DMS114 treated with DMSO at 0.1 percent for 48 hours (cell line): ENCODE data around the gene TMEM53.
A peak's percentile ranks its signal among the peaks of the same experiment; 100 is the strongest.

Experiments used
- DNase-seq: peaks from one replicate; lab custom pipeline; 2025; ENCODE audit not compliant: unreplicated experiment; lab: John Stamatoyannopoulos, UW

The TMEM53 gene

DNA sequence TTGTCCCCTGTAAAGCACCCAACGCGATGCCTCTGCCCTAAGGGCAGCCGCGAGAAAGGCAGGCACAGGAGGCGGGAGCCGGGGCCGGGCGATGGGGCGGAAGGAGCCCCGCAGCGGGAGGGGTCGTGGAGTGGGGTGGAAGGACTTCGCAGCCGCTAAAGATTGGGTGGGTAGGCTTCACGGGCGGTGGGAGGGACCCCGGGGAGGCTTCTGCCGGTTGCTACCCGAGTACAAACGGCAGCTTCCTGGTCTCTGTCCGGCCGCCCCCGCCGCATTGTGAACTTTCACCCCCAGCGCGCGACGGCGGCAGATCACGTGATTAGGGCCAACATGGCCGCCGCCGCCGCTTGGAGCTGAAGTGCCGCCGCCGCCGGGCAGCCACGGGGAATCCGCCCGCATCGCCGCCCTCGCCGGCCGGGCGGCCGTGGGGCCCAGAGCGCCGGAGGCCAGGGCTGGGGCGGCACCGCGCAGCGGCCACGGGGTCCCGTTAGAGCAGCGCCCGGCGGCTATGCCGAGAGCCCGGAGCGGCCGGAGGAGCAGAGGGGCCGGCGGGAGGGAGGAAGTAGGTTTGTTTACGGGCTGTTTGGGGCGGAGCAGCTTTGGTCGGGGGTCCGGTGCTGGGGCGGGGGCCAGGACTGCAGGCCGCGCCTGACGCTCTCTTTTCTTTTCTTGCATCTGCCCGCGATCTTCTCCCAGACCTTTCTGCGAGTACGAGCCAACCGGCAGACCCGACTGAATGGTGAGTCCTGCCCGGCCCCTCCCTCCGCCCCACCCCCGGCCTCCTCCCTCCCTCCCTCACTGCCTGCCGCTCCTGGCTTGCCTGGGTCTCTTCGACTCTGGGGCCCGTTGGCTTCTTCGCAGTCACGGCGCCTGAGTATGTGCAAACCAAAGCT is 42.4 kb downstream of the TMEM53 start:
- peak; percentile 64 for DNase-seq

DNA sequence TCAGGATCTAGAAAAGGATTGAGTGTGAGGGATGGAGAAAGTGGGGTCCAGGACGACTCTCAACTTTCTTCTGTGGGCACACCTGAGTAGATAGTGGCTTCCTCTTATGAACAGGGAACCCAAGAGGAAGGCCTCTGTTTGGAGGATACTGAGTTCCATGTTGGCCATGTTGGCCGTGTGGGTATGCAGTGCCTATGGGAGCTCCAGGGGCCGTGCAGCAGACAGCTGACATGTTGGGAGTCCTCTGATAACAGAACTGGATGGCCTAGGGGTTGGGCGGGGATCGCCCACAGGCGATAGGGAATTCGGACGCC is 43.0 kb downstream of the TMEM53 start:
- no peak for DNase-seq

- no peak for DNase-seq
These were observed 44.2 kb downstream of the TMEM53 start for GRCh38 chr1:44630116-44630515.

DNA sequence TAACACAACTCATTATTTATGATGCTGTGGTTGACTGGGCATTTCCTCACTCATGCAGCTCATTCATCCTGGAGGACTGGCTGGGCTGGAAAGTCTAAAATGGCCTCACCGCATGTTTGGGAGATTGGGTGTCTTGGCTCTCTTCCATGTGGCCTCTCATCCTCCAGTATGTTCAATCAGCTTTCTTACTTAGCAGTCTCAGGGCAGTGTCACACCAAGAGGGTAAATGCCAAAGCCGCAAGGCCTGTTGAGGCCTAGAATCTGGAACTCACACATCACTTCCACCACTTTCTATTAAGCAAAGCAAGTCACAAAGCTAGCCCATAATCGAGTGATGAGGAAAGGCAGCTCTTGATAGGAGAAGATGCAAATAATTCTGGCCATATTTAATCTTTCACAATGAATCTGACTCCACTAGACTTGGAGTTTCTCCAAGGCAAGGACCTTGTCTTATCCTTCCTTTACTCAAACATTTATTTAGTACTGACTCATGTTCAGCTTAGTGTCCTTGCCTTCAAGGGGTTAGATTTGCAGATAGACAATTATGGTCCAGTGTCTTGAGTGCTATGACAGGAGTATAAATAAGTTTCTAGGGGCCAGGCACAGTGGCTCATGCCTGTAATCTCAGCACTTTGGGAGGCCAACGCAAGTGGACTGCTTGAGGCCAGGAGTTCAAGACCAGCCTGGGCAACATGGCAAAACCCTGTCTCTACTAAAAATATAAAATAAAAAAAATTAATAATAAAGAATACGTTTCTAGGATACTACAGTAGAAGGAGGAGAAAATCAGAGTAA is 45.1 kb downstream of the TMEM53 start:
- DNase-seq: no peak

DNA sequence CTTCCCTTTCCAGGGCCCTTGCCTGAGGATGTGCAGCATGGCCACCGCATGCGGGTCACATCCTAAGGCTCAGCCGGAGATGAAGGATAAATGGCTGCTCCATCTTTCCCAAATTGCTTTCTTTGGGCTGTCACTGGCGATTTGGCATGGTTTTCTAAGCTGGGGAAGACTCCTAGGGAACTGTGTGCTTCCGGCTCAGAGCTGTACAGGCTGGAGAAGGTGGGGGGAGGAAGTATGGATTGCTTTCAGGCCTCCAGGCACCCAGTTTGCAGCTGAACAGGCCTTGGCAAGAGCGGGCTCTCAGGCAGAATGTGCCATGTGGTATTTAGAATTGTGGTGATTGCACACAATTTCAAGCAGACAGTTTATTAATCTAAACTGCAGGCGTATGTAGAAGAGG is 48.9 kb downstream of the TMEM53 start:
- DNase-seq: no peak

DNA sequence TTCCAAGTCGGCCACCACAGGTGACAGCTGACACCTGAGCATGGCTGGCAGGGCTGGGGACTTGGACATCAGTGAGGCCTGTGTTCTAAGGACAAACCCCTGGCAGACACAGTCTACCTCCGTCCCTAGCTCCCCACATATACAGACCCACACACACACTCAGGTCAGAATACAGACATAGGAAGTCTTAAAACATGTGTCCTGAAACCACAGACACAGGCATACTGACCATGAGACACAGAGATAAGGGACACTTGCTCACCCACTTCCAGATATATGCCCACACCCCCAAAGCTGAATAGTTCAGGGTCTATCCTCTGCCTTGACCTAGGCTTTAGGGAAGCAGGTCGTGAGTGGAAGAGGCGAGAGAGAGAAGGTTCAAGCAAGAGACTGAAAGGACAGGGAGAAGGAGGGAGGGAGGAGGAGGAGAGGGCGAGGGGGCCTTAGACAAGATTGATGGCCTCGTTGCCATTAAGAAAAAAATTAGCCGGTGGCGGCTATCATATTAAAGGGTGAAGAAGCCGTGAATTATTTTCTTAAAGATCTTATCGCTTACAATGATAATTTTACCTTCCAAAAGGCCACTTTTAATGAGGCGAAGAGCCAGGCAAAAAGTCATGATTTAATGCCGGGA is 49.9 kb downstream of the TMEM53 start:
- DNase-seq: no peak

DNA sequence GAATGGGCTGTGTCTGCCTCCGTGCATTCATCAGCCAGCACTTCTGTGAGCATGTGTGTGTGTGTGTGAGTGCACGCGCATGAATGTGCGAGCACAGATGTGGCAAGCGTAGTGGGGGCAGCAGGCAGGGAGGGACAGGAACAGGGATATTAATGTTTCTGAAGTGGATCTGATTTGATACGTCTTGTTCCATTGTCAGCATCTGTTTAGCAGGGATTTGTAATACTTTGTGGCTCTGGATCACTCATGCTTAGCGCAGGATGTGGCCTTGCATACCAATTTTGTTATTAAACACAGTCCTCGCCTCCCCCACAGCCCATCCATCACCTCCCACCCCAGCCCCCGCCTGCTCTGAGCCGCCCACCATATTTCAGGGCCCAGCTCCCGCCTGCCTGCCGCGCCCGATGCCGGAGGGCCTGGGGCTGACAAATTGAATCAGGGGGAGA is 52.4 kb downstream of the TMEM53 start:
- no peak for DNase-seq

- no peak for DNase-seq
These were observed 54.2 kb downstream of the TMEM53 start for GRCh38 chr1:44620072-44620471.

GRCh38 chr1:44619261-44619900 is 54.9 kb downstream of the TMEM53 start:
- no peak for DNase-seq

DNA sequence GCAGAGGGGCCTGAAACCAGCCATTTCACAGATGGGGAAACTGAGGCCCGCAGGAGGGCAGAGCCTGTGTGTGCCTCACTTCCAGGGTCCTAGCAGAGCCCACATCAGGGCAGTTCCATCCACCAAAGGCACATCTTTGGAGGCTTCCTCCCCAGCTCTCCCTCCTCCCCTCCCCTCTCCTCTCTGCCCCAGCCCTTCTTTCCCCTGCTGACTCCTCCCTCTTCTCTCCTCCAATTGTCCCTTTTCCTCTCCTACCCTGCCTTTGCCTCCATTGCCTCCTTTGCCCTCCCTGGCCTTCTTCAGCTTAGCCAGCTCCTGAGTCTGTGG is 56.6 kb downstream of the TMEM53 start:
- DNase-seq: no peak

DNA sequence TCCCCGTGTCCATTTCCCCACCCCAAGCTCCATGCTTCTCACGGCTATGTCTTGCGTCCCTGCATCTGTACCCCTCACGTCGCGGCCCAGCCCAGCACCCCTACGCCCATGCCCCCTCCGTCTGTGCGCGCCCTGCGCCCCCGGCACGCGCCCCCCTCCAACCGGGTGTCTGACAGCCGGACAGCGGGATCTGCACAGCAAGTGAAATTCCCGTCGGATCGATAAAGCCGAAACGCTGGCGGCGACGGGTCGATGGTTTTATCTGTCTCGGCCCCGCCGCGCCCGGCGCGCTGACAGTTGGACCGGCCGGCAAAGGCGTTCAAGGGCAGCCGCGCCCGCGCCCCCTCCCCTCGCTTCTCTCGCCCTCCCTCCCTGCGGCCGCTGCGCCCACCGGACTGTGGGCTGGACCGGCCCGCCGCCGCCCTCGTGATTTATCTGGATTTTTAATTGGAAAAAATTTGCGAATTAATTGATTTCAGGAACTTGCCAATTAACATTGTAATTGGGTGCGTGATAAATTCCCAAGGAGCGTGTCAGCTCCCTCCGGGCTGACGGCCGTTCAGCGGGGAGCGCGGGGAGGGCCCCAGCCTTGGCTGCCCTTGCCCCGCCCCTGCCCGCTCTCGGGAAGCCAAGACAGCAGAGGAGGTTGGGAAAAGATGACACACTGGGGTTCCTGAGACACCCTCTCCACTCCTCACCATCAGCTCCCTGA is 57.1 kb downstream of the TMEM53 start:
- no peak for DNase-seq

DNA sequence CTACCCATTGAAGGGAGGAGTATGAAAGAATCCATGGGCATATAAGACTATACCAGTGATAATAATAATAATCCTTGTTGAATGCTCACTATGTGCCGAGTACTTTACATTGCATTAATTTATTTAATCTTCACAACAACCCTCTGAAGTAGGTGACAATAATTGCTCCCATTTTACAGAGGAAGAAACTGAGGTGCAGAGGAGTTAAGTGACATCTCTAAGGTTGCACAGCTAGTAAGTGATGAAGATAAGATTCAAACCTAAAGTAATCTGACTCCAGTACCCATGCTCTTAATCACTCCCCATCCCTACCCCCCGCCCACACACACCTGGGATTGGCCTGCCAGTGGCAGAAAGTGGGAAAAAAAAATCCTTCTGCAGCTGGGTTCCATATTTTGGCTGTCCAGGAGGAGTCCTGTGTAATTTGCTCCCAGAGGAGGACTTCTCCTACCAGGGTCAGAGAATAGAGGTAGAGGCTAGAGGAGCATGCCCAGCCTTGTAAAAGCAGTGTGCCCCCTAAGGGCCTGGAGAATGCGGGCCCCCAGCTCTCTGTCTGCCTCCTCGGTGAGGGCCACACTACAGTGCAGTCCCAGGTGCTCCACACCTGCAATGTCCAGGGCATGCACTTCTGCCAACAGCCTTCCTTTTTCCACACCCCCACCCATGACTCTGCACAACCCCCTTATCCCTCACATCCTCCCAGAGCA is 57.8 kb downstream of the TMEM53 start:
- no peak for DNase-seq

DNA sequence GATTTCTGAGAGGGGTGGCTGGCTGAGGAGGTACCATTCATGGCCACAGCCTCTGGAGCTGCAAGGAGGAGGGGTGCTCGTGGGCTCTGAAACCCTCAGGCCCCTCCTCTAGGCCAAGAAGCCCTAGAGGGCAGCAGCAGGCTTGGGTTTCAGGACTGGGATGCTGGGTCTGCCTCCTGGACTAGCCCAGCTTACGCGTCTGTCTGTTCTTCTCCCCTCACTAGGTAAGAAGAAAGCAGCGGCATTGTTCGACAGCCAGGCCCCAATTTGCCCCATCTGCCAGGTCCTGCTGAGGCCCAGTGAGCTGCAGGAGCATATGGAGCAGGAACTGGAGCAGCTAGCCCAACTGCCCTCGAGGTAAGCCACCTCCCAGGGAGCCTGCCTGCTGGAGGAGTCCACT is 60.3 kb downstream of the TMEM53 start:
- no peak for DNase-seq

DNA sequence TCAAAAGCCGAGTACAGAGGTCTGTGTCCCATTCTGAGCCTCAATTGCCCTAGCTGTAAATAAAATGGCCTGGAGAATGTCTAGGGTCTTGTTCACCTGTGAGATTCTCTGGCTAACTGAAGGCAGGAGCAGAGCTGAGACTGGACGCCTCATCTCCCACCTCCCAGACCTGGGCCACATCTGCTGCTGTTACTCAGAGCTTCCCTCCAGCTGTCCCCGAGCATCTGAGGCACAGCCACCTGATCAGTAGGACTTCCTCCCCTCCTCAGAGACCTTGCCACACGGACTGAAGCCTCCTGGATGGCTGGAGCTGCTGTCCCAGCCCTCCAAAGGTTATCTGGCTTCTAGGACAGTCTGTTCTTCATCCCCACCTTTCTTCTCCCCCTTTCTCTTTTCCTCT is 62.4 kb downstream of the TMEM53 start:
- no peak for DNase-seq

- no peak for DNase-seq
These were observed 62.9 kb downstream of the TMEM53 start for GRCh38 chr1:44611419-44611818.

DNA sequence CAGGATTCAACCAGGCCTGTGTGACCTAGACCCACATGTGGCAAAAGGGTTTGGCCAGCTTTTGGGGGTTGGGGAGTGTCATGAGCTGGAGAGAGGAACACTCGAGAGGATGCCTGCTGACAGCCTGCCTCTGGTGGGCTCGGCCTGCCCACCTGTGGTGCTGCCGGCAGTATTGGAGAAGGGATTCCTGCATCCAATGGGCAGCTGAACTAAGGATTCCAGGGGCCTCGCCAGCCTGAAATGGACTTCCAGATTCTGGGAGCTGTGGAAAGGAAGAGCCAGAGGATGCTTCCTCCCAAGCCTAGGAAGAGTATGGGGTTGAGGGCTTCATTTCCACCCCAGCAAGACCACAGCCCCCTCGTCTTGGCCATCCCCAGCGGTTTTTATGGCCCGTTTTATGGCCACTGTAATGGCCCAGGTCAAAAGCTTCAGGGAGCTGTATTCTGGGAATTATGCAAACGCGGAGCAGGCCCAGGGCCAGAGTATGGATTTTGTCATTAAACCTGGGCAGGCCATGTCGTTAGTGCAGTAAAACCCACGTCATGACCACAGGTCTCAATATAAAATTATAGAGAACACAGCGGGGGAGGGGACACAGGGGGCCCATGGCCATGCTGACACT is 63.6 kb downstream of the TMEM53 start:
- no peak for DNase-seq

- no peak for DNase-seq
These were observed 64.3 kb downstream of the TMEM53 start for GRCh38 chr1:44609768-44610526.

DNA sequence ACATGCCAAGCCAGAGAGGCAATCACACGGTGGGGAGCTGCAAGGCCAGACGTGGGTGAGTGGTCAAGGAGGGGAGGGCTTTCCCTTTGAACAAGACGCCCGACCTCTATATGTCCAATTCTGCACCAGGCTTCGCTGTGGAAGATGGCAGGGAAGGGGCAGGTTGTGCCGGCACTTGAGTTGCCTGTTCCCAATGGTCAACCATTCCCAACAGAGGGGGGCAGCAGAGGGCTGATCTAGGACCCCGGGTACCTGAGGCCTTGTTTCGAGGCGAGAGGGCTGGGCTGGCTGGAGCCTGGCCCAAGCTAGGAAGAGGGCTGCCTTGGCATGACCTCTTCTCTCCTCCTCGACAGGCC is 64.9 kb downstream of the TMEM53 start:
- DNase-seq: no peak

DNA sequence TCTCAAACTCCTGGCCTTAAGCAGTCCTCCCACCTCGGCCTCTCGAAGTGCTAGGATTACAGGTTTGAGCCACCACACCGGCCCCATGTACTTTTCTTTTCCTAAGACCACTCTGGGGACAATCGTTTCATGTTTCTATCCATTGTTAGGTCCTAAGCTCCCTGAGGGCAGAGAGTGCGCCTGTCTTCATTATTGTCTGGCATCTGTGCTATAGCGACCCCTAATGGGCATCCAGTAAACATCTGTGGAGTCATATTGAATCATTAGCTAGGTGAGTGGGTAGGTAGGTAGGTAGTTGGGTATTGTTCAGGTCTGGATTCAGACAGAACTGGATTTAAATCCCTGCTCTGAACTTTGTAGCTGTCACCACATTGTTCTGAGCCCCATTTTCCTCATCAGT is 66.1 kb downstream of the TMEM53 start:
- DNase-seq: no peak
